H1 (cell line): ENCODE measurements around the gene HSFX4. TPM values are rescaled to one million over a fixed set of nuclear protein-coding genes. Genes with fewer than 3 reads are reported as not detected.

Experiments used
- CTCF ChIA-PET: fragments of 300-600 bp; sonication (Branson Sonifier 250); formaldehyde crosslinking; loops from one replicate; lab custom pipeline; 2021; ENCODE audit not compliant: partially characterized antibody; lab: Charles Lee
- POLR2A ChIA-PET: fragments of 300-600 bp; sonication (Branson Sonifier 250); formaldehyde crosslinking; loops from one replicate; lab custom pipeline; 2021; ENCODE audit warnings: inconsistent platforms; ENCODE audit not compliant: partially characterized antibody; lab: Charles Lee
- DNase-seq, 2 experiments: peaks; one replicate each; pipeline versions ENCODE4 v3.0.0 to v3.0.0-alpha.2; 2010 to 2022; ENCODE audit warnings: low spot score in 2 of 2, low read depth in 1 of 2, mixed read lengths in 1 of 2
- FAIRE-seq: peaks from 2 replicates; lab custom pipeline; 2011; peaks lifted over from hg19 to GRCh38; lab: Jason Lieb, UNC
- H2AFZ ChIP-seq: 2 replicates; pipeline ENCODE4 v1.8.1; 2012; ENCODE audit warnings: low read length, inconsistent platforms
- H2AK5ac ChIP-seq: 2 replicates; pipeline ENCODE4 v1.6.1; 2013; ENCODE audit warnings: low read depth, low read length
- H2BK120ac ChIP-seq: replicated peaks from 2 replicates; pipeline ENCODE3; 2013; ENCODE audit warnings: low read depth, low read length, inconsistent platforms
- H2BK12ac ChIP-seq: 2 replicates; pipeline ENCODE4 v1.6.1; 2013; ENCODE audit warnings: low read depth, low read length
- H2BK15ac ChIP-seq: 2 replicates; pipeline ENCODE4 v1.6.1; 2013; ENCODE audit warnings: low read length
- H2BK20ac ChIP-seq: 2 replicates; pipeline ENCODE4 v1.6.1; 2013; ENCODE audit warnings: low read length
- H2BK5ac ChIP-seq: 2 replicates; pipeline ENCODE4 v1.6.1; 2013; ENCODE audit warnings: low read depth, low read length
- H3K14ac ChIP-seq: 2 replicates; pipeline ENCODE4 v1.6.1; 2013; ENCODE audit warnings: inconsistent platforms; ENCODE audit not compliant: insufficient read length
- H3K18ac ChIP-seq: 2 replicates; pipeline ENCODE4 v1.6.1; 2013; ENCODE audit warnings: low read length; ENCODE audit errors: extremely low read depth
- H3K23ac ChIP-seq: 2 replicates; pipeline ENCODE4 v1.6.1; 2013; ENCODE audit warnings: inconsistent platforms; ENCODE audit not compliant: insufficient read length
- H3K23me2 ChIP-seq: 2 replicates; pipeline ENCODE4 v1.6.1; 2013; ENCODE audit warnings: low read depth, low read length
- H3K27ac ChIP-seq: 2 replicates; pipeline ENCODE4 v1.6.1; 2011; ENCODE audit warnings: low read depth, low read length, inconsistent platforms
- H3K27me3 ChIP-seq, 4 experiments: replicated peaks in 1 of 4; 1 replicate in 1 of 4; 2 replicates in 3 of 4; pipeline versions ENCODE4 v1.6.1 to v1.8.1; 2011 to 2013; ENCODE audit warnings: low read length in 3 of 4, mild to moderate bottlenecking in 3 of 4, inconsistent platforms in 2 of 4, mixed read lengths in 2 of 4, moderate library complexity in 1 of 4; ENCODE audit not compliant: control insufficient read depth in 3 of 4, insufficient read depth in 3 of 4; ENCODE audit errors: extremely low read depth in 1 of 4
- H3K36me3 ChIP-seq, 4 experiments: 2 replicates each; pipeline versions ENCODE4 v1.6.1 to v1.8.1; 2011 to 2013; ENCODE audit warnings: mild to moderate bottlenecking in 4 of 4, low read length in 3 of 4, moderate library complexity in 2 of 4, control low read depth in 1 of 4, inconsistent platforms in 1 of 4; ENCODE audit not compliant: insufficient read depth in 4 of 4, control insufficient read depth in 2 of 4
- H3K4ac ChIP-seq: replicated peaks from 2 replicates; pipeline ENCODE3; 2013; ENCODE audit warnings: low read length, low read depth, mixed read lengths, inconsistent platforms; ENCODE audit not compliant: insufficient read length
- H3K4me1 ChIP-seq, 4 experiments: replicated peaks in 1 of 4; 1 replicate in 1 of 4; 2 replicates in 3 of 4; pipeline versions ENCODE4 v1.6.1 to v1.8.1; 2011 to 2013; ENCODE audit warnings: low read length in 3 of 4, inconsistent platforms in 2 of 4, mixed read lengths in 1 of 4; ENCODE audit not compliant: insufficient read depth in 4 of 4, control insufficient read depth in 3 of 4
- H3K4me2 ChIP-seq, 2 experiments: 2 replicates each; pipeline versions ENCODE4 v1.6.1 to v1.8.1; 2011 to 2013; ENCODE audit warnings: low read depth in 2 of 2, low read length in 2 of 2, control low read depth in 1 of 2, inconsistent platforms in 1 of 2, mild to moderate bottlenecking in 1 of 2; ENCODE audit not compliant: insufficient read depth in 1 of 2
- H3K4me3 ChIP-seq, 4 experiments: fragments of 200-600, 300-600 bp in 1 of 4; sonication (generic), shearing (Covaris generic), sonication (Bioruptor Twin) in 1 of 4; 2 replicates each; pipeline versions ENCODE4 v1.5.1 to v1.8.1; 2011 to 2016; ENCODE audit warnings: low read length in 4 of 4, low read depth in 3 of 4, control low read depth in 2 of 4, inconsistent platforms in 2 of 4, mild to moderate bottlenecking in 2 of 4, mixed read lengths in 1 of 4, moderate library complexity in 1 of 4; ENCODE audit not compliant: insufficient read depth in 2 of 4; ENCODE audit errors: extremely low read depth in 1 of 4
- H3K56ac ChIP-seq: replicated peaks from 2 replicates; pipeline ENCODE3; 2013; ENCODE audit warnings: low read depth, mild to moderate bottlenecking, mixed read lengths, low read length, inconsistent platforms; ENCODE audit not compliant: insufficient read length
- H3K79me1 ChIP-seq: 2 replicates; pipeline ENCODE4 v1.6.1; 2013; ENCODE audit warnings: low read depth, low read length, control low read depth
- H3K79me2 ChIP-seq, 2 experiments: 2 replicates each; pipeline versions ENCODE4 v1.6.1 to v1.8.1; 2012 to 2013; ENCODE audit warnings: low read length in 2 of 2, mild to moderate bottlenecking in 2 of 2, inconsistent platforms in 1 of 2; ENCODE audit not compliant: insufficient read depth in 2 of 2, control insufficient read depth in 1 of 2
- H3K9ac ChIP-seq, 4 experiments: replicated peaks in 1 of 4; 1 replicate in 1 of 4; 2 replicates in 3 of 4; pipeline versions ENCODE4 v1.6.1 to v1.8.1; 2011 to 2013; ENCODE audit warnings: low read depth in 3 of 4, low read length in 3 of 4, control low read depth in 2 of 4, mild to moderate bottlenecking in 2 of 4, moderate library complexity in 2 of 4, inconsistent platforms in 1 of 4; ENCODE audit errors: extremely low read depth in 1 of 4
- H3K9me3 ChIP-seq, 2 experiments: 2 replicates each; pipeline versions ENCODE4 v1.6.1 to v1.8.1; 2012 to 2013; ENCODE audit warnings: mild to moderate bottlenecking in 2 of 2, moderate library complexity in 2 of 2, control low read depth in 1 of 2, inconsistent platforms in 1 of 2, low read depth in 1 of 2, low read length in 1 of 2, mixed read lengths in 1 of 2; ENCODE audit not compliant: insufficient read depth in 2 of 2
- H4K20me1 ChIP-seq, 2 experiments: replicated peaks in 1 of 2; 2 replicates each; pipeline versions ENCODE3 to v1.8.1; 2011 to 2013; ENCODE audit warnings: inconsistent platforms in 2 of 2, low read length in 2 of 2, mild to moderate bottlenecking in 1 of 2; ENCODE audit not compliant: insufficient read depth in 2 of 2, control insufficient read depth in 1 of 2
- H4K5ac ChIP-seq: 2 replicates; pipeline ENCODE4 v1.6.1; 2013; ENCODE audit warnings: low read length, low read depth, mixed read lengths, inconsistent platforms; ENCODE audit not compliant: insufficient read length
- H4K8ac ChIP-seq: 2 replicates; pipeline ENCODE4 v1.8.0; 2013; ENCODE audit warnings: mild to moderate bottlenecking, moderate library complexity, low read length, inconsistent platforms; ENCODE audit not compliant: insufficient read depth; ENCODE audit errors: extremely low read depth
- H4K91ac ChIP-seq: replicated peaks from 2 replicates; pipeline ENCODE3; 2013; ENCODE audit warnings: low read length, mixed read lengths, inconsistent platforms; ENCODE audit not compliant: insufficient read length
- FOSL1 ChIP-seq: IDR thresholded peaks from 2 replicates; pipeline ENCODE4 v1.6.1; 2011; ENCODE audit warnings: mild to moderate bottlenecking, low read depth, low read length, moderate library complexity; ENCODE audit not compliant: insufficient read depth
- GTF2F1 ChIP-seq: IDR thresholded peaks from 2 replicates; pipeline ENCODE4 v1.6.1; 2012; ENCODE audit warnings: low read depth, low read length, improper control_type of control experiment, borderline replicate concordance
- KDM5A ChIP-seq: fragments of 200-600 bp; IDR thresholded peaks from 2 replicates; pipeline ENCODE4 v1.7.1; 2012; ENCODE audit warnings: mild to moderate bottlenecking, low read length, inconsistent platforms, mixed read lengths
- MAFK ChIP-seq: IDR thresholded peaks from 2 replicates; pipeline ENCODE4 v1.6.1; 2012; ENCODE audit warnings: low read depth, mild to moderate bottlenecking, improper control_type of control experiment, low read length
- SAP30 ChIP-seq: fragments of 300-600 bp; sonication (generic); IDR thresholded peaks from 2 replicates; pipeline ENCODE4 v1.7.1; 2012; ENCODE audit warnings: low read length, moderate library complexity, mild to moderate bottlenecking, inconsistent platforms; ENCODE audit not compliant: insufficient read depth, insufficient replicate concordance
- SIN3A ChIP-seq, 2 experiments: IDR thresholded peaks in 1 of 2; conservative IDR thresholded peaks in 1 of 2; 2 replicates each; pipeline ENCODE4 v1.6.1; 2011 to 2012; ENCODE audit warnings: low read length in 2 of 2, improper control_type of control experiment in 1 of 2, low read depth in 1 of 2, mild to moderate bottlenecking in 1 of 2
- SRF ChIP-seq: IDR thresholded peaks from 2 replicates; pipeline ENCODE4 v1.6.1; 2011; ENCODE audit warnings: mild to moderate bottlenecking, low read depth, low read length, moderate library complexity
- TBP ChIP-seq: IDR thresholded peaks from 2 replicates; pipeline ENCODE4 v1.6.1; 2011; ENCODE audit warnings: low read depth, low read length, improper control_type of control experiment
- ZNF274 ChIP-seq: IDR thresholded peaks from 2 replicates; pipeline ENCODE4 v1.7.0; 2012; ENCODE audit warnings: low read length, borderline replicate concordance; ENCODE audit errors: extremely low read depth
- WGBS, 2 experiments: shearing (Covaris generic) in 1 of 2; methylation state at CpG; one replicate each; pipeline versions ENCODE4 v1.1.6 to v1.1.7; 2013 to 2015; ENCODE audit warnings: low lambda C conversion rate in 2 of 2, mixed read lengths in 2 of 2, inconsistent platforms in 1 of 2, low coverage in 1 of 2, missing lambda C conversion rate in 1 of 2; ENCODE audit not compliant: insufficient replicate concordance in 2 of 2, insufficient coverage in 1 of 2, insufficient read length in 1 of 2; ENCODE audit errors: extremely low coverage in 1 of 2, missing lambda C conversion rate in 1 of 2; 5-methylcytosine and 5-hydroxymethylcytosine counted together
- polyA plus RNA-seq, 7 experiments: library from polyadenylated mRNA; depleted of rRNA in 3 of 7; stranded (reverse) in 5 of 7; unstranded in 2 of 7; fragments of >200 nt in 5 of 7; fragments of 200-250 nt in 2 of 7; gene quantifications; 1 replicate in 5 of 7; 2 replicates in 1 of 7; 4 replicates in 1 of 7; pipeline versions ENCODE4 v1.2.1 to v1.2.3, GENCODE V29; 2011 to 2013; ENCODE audit warnings: missing spikeins in 2 of 7, mixed read lengths in 2 of 7
- total RNA-seq: library from RNA; stranded (reverse); fragmentation: NEBNext Ultra II Directional; extraction: Animal tissue kit (Norgen Biotek cat#: 25700); gene quantifications from 2 replicates; pipeline ENCODE4 v1.2.1, GENCODE V29; 2021
- TF ChIP-seq, protein P1 (sequence below): IDR thresholded peaks from 2 replicates; pipeline ENCODE4 v1.6.1; 2012; ENCODE audit warnings: inconsistent platforms
- TF ChIP-seq, protein P2 (sequence below): IDR thresholded peaks from 2 replicates; pipeline ENCODE4 v1.6.1; 2011; ENCODE audit warnings: low read length, improper control_type of control experiment

Gene HSFX4
- total and polyA plus RNA-seq, 2 of the 8 experiments (the other 6 are each of a cell fraction or from before 2014, with no cell fraction given): not detected

DNA sequence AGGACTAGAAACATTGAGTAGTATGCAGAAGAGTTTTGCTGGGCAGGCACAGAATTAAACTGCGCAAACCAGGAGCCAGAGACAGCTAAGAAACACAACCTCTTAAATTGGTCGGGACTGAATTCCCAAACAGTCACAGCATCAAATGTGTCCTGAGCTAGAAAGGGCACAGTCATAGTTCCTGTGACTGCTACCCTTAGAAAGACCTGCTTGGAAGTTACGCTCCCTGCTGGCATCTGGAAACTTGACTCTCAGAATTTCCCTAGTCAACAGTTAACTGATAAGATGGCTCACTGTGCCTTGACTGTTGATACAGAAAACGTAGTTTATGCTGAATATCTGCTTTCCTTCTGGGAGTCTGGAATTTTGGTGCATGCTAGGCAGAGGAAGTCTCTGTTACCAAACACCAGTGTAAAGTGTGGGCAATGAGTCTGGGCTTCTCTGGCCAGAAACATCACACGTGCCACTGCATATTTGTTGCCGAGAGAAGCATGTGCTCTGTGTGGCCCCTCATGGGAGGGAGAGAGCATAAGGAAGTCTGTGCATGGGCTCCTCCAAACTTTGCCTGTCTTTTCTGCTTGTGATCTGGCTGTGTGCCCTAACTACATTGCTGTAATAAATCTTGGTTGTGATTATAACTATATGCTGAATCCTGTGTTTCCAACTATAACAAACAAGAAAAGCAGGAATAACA is 20.5 kb downstream of the HSFX4 start:
- ChIA-PET POLR2A (no interaction called here), CTCF (interaction anchor here (0.6 to 1.3 kb wide), 6 partner anchors 11 to 113 kb away, joined by 3 to 5 read pairs (median 3); partner anchors contain the start of gene EOLA2)
- H4K20me1 ChIP-seq: no peaks in the 10 kb centered on the region
- H3K4me2 ChIP-seq: no peak overlapping the region
- H3K36me3 ChIP-seq: peaks cover 0 to 7% (median 0%) of the 10 kb centered on the region in 4 experiments; a peak in 1 of 8 replicates
- no peak overlapping the region for H4K8ac ChIP-seq
- H3K23me2 ChIP-seq: no peaks in the 10 kb centered on the region; the same call in 1 of the 2 replicates
- H2BK5ac ChIP-seq: no peak overlapping the region
- H3K23ac ChIP-seq: no peak overlapping the region
- no peak for FAIRE-seq
- no peak overlapping the region for H2BK12ac ChIP-seq
- no peaks in the 10 kb centered on the region for H3K79me1 ChIP-seq
- no peak overlapping the region for H2AFZ ChIP-seq
- no peak overlapping the region for H3K4me3 ChIP-seq
- no peak overlapping the region for H3K9ac ChIP-seq
- H3K79me2 ChIP-seq: no peaks in the 10 kb centered on the region
- H3K18ac ChIP-seq: no peak overlapping the region
- no peak overlapping the region for H2BK120ac ChIP-seq
- WGBS, 2 experiments: 83% methylated on average over 5 of the region's 6 CpGs; no CpG with 5 or more reads in 1 of the 2 experiments
- no peak overlapping the region for H2BK15ac ChIP-seq
- no peak overlapping the region for H4K5ac ChIP-seq
- no peak overlapping the region for H3K27ac ChIP-seq
- no peak for DNase-seq
- H3K9me3 ChIP-seq: no peaks in the 10 kb centered on the region
- no peak overlapping the region for H2BK20ac ChIP-seq
- no peak overlapping the region for H3K56ac ChIP-seq
- H2AK5ac ChIP-seq: no peak overlapping the region
- no peak overlapping the region for H4K91ac ChIP-seq
- no peak overlapping the region for H3K14ac ChIP-seq
- H3K4ac ChIP-seq: no peak overlapping the region
- no peaks in the 10 kb centered on the region for H3K27me3 ChIP-seq
- no peaks in the 10 kb centered on the region; a peak in 1 of 7 replicates for H3K4me1 ChIP-seq
- TF ChIP-seq SIN3A (conservative IDR thresholded peaks at IDR 0.05 in 1 of 2, IDR thresholded peaks at IDR 0.05 in 1 of 2; ENCODE audit: low read depth in 1 of 2, low read length in 2 of 2) (no peak), SAP30 (no peak), MAFK (no peak), FOSL1 (no peak), ZNF274 (no peak), GTF2F1 (no peak), SRF (no peak), KDM5A (no peak), TBP (no peak)
- TF ChIP-seq, protein P1, sequence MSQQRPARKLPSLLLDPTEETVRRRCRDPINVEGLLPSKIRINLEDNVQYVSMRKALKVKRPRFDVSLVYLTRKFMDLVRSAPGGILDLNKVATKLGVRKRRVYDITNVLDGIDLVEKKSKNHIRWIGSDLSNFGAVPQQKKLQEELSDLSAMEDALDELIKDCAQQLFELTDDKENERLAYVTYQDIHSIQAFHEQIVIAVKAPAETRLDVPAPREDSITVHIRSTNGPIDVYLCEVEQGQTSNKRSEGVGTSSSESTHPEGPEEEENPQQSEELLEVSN: no peak
- TF ChIP-seq, protein P2, sequence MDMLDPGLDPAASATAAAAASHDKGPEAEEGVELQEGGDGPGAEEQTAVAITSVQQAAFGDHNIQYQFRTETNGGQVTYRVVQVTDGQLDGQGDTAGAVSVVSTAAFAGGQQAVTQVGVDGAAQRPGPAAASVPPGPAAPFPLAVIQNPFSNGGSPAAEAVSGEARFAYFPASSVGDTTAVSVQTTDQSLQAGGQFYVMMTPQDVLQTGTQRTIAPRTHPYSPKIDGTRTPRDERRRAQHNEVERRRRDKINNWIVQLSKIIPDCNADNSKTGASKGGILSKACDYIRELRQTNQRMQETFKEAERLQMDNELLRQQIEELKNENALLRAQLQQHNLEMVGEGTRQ: no peak
